HAP-1 (cell line): ENCODE measurements around the gene SLC24A3.
A peak's percentile ranks its signal among the peaks of the same experiment; 100 is the strongest.
"Not testable (repeated sequence)": the region's sequence is repeated elsewhere in the genome, so short reads cannot be mapped to it uniquely, and the experiment has no call there.

ENCODE experiments used
- DNase-seq, 2 experiments: peaks; one replicate each; pipeline ENCODE4 v3.0.0-alpha.2; 2016 to 2020; ENCODE audit warnings: low spot score in 2 of 2
- H3K27me3 ChIP-seq: fragments of 250-450 bp; sonication (Bioruptor Pico); 2 replicates; pipeline ENCODE4 v1.5.1; 2020; ENCODE audit warnings: low read depth, mild to moderate bottlenecking, moderate library complexity
- H3K36me3 ChIP-seq: fragments of 250-450 bp; sonication (Bioruptor Pico); replicated peaks from 2 replicates; pipeline ENCODE4 v1.5.1; 2020; ENCODE audit warnings: mild to moderate bottlenecking
- H3K4me1 ChIP-seq: fragments of 250-450 bp; sonication (Bioruptor Pico); 2 replicates; pipeline ENCODE4 v1.5.1; 2020; ENCODE audit warnings: mild to moderate bottlenecking
- H3K4me3 ChIP-seq: fragments of 250-450 bp; sonication (Bioruptor Pico); 2 replicates; pipeline ENCODE4 v1.5.1; 2020; ENCODE audit warnings: mild to moderate bottlenecking, moderate library complexity
- H3K9me3 ChIP-seq: fragments of 250-450 bp; sonication (Bioruptor Pico); 2 replicates; pipeline ENCODE4 v1.5.1; 2020; ENCODE audit warnings: mild to moderate bottlenecking, moderate library complexity
- in situ Hi-C: fragments of 300-500 bp; cut with MboI; formaldehyde crosslinking; loops from 3 replicates; pipeline ENCODE4 v1.14.3; 2020; ENCODE audit warnings: low sequenced_read_pairs, inconsistent platforms, mixed read lengths

Gene SLC24A3

DNA sequence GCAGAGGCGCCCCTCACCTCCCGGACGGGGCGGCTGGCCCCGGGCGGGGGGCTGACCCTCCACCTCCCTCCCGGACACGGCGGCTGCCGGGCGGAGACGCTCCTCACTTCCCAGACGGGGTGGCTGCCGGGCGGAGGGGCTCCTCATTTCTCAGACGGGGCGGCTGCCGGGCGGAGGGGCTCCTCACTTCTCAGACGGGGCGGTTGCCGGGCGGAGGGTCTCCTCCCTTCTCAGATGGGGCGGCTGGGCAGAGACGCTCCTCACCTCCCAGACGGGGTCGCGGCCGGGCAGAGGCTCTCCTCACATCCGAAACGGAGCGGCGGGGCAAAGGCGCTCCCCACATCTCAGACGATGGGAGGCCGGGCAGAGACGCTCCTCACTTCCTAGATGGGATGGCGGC is 466.1 kb downstream of the SLC24A3 start:
- in situ Hi-C loops: loop anchor here (25.0 kb wide), 1 partner anchor 309 kb away; no protein-coding TSS in a partner anchor
- H3K4me3 ChIP-seq, H3K36me3 ChIP-seq, H3K27me3 ChIP-seq, H3K9me3 ChIP-seq, DNase-seq, H3K4me1 ChIP-seq: not testable (repeated sequence)

DNA sequence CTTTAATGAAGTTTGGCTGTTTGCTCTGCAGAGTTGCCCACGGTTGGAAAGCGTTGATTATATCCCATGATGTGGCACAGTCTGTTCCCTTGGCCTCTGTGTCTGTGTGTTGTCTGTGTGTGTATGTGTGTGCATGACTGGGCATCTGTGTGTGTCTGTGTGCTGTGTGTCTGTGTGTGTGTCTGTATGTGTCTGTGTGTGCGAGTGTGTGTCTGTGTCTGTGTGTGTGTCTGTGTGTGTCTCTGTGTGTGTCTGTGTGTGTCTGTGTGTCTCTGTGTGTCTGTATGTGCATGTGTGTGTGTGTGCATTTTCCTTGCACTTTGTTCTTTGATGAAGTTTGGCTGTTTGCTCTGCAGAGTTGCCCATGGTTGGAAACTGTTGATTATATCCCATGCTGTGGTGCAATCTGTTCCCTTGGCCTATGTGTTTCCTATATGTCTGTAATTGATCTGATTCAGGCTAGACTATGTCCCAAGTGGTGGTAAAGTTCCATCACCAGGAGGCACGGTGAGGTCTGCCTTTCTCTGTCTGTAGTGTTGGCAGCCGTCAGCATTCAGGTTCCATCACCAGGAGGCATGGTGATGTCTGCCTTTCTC is 467.6 kb downstream of the SLC24A3 start:
- no peaks in the 10 kb centered on the region for H3K9me3 ChIP-seq
- no peaks in the 10 kb centered on the region for H3K36me3 ChIP-seq
- DNase-seq: no peak
- H3K4me1 ChIP-seq: no peaks in the 10 kb centered on the region
- H3K27me3 ChIP-seq: no peaks in the 10 kb centered on the region
- no peak overlapping the region for H3K4me3 ChIP-seq
- in situ Hi-C loops: loop anchor here (25.0 kb wide), 1 partner anchor 307 kb away; no protein-coding TSS in a partner anchor

DNA sequence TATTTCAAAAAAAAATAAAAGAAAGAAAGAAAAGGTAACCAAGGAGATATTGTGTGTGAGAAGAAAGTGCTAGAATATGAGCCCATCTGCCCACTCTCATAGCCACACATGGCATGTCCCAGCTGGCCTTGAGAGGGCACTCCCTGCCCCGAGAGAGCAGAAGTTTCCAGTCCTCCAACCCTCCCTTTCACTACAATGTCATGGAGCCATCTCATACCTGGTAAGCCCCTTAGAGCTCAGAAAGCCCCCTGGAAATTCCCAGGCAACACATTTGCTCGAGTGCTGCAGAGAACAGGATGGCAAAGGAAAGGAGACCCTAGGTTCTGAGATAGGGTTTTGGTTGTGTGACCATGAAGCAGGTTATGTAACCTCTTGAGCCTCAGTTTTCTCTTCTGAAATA is 469.8 kb downstream of the SLC24A3 start:
- no peak for DNase-seq
- no peaks in the 10 kb centered on the region for H3K36me3 ChIP-seq
- in situ Hi-C loops: loop anchor here (25.0 kb wide), 1 partner anchor 305 kb away; no protein-coding TSS in a partner anchor
- no peak overlapping the region for H3K4me3 ChIP-seq
- H3K9me3 ChIP-seq: no peaks in the 10 kb centered on the region
- H3K27me3 ChIP-seq: no peaks in the 10 kb centered on the region
- H3K4me1 ChIP-seq: no peaks in the 10 kb centered on the region

DNA sequence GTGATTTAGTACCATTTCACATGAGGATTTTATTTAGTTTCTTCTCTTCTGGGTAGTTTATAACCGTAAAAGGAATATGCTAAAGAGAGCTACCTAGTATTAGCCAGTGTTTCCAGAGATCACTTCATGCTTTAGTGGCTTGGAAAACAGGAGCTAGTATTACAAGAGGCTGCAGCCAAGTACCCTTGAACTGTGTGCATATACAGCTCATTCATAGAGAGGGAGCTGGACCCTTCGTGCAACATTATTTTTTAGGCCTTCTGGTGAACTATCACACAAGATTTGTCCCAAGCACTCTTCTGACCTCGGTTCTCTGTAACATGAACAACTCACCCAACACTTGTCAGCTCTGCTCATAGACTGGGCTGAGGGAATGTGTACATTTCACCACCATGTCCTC is 470.7 kb downstream of the SLC24A3 start:
- DNase-seq: no peak
- in situ Hi-C loops: loop anchor here (25.0 kb wide), 1 partner anchor 304 kb away; no protein-coding TSS in a partner anchor
- no peak overlapping the region for H3K4me3 ChIP-seq
- H3K9me3 ChIP-seq: no peaks in the 10 kb centered on the region
- no peaks in the 10 kb centered on the region for H3K4me1 ChIP-seq
- no peaks in the 10 kb centered on the region for H3K27me3 ChIP-seq
- H3K36me3 ChIP-seq: no peaks in the 10 kb centered on the region

DNA sequence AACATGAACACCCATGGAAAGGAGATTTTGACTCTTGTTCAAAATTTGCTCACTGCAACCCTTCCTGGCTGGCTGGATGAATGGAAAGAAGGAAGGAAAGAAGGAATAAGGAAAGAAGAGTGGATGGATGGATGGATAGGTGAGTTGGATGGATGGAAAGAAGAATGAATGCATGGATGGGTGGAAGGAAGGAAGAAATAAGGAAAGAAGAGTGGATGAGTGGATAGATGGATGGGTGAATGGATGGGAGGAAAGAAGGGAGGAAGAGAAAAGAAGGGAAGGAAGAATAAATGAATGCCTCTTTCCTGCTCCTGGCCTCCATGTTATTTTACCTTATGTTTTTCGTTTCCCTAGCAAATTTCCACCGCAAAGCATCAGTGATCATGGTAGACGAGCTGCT is 471.4 kb downstream of the SLC24A3 start:
- no peaks in the 10 kb centered on the region for H3K9me3 ChIP-seq
- no peaks in the 10 kb centered on the region for H3K27me3 ChIP-seq
- H3K36me3 ChIP-seq: no peaks in the 10 kb centered on the region
- DNase-seq: no peak
- H3K4me3 ChIP-seq: no peak overlapping the region
- in situ Hi-C loops: loop anchor here (25.0 kb wide), 1 partner anchor 303 kb away; no protein-coding TSS in a partner anchor
- H3K4me1 ChIP-seq: no peaks in the 10 kb centered on the region

DNA sequence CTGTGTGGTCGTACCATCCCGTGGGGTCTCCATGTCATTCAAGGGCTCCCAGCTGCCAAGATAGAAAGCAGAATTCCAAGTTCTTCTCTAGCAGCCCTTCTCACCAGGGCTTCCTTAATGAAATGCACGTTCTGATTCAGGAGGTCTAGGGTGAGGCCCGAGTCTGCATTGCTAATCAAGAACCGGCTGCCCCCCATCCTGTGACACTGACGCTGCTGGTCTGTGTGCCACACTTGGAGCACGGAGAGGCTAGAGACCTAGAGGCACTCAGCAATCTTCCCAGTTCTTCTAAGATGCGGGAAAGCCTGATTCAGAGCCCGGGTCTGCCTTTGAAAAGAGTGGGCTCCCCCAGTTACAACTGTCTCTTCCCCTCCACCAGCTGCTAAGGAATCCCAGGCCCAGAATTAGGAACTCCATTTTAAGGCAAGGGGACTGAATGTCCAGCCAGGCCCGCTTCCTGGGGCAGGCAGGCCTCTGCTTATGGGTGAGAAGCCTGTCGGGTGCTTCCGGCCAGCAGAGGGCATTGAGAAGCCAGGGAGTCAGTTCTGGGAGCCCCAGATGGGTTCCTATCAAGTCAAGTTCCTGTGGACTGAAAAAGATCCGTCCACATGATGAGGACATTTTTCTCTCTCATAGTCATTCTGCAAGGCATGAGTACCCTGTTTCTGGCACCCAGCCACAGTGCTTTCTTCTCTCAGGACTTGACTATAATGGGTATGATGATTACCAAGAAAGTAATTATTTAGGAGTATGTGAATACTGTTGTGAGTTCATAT is 475.8 kb downstream of the SLC24A3 start:
- DNase-seq: peak in 1 of 2 experiments; percentile 39
- Histone ChIP-seq H3K27me3 (no peaks in the 10 kb centered on the region), H3K9me3 (no peaks in the 10 kb centered on the region), H3K4me1 (no peaks in the 10 kb centered on the region), H3K36me3 (no peaks in the 10 kb centered on the region), H3K4me3 (no peak overlapping the region)
- in situ Hi-C loops: loop anchor here (25.0 kb wide), 1 partner anchor 299 kb away; no protein-coding TSS in a partner anchor

DNA sequence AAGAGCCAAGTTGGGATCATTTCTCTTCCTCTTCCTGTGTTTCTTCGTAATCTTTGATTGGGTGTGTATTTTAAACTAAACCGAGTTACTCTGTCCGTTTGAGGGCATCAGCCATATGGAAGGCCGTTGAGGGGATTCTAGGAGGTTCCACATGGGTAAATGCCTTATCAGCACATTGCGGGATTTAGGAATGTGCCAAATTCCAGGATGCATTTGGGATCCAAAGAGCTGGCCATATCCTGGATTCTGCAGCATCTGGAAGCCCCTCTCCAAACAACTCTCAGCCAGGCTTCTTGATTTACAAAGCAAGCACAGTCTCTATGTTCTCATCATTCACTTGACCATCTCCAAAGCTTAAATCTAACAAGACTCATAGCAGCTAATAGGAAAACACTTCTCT is 478.0 kb downstream of the SLC24A3 start:
- in situ Hi-C loops: loop anchor here (25.0 kb wide), 1 partner anchor 297 kb away; no protein-coding TSS in a partner anchor
- H3K27me3 ChIP-seq: no peaks in the 10 kb centered on the region

DNA sequence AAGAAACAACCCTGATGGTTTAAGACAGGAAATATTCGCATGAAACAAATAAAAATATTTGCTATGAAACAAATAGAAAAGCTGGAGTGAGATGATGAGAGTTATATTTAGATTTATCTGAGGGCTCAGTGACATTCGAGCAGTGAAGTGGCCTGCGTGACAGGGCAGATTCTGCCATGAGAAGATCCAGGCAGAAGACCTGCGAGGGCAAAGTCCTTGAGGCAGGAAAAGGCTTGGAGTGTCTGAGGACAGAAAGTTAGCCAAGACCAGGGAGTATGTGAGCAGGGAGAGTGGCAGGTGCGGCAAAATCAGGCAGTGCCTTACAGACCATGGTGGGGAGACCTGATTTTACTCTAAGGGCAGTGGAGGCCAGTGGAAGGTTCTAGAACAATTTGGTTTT is 478.7 kb downstream of the SLC24A3 start:
- Histone ChIP-seq H3K9me3 (no peaks in the 10 kb centered on the region), H3K4me3 (no peak overlapping the region), H3K36me3 (no peaks in the 10 kb centered on the region), H3K27me3 (no peaks in the 10 kb centered on the region), H3K4me1 (no peaks in the 10 kb centered on the region)
- no peak for DNase-seq
- in situ Hi-C loops: loop anchor here (25.0 kb wide), 1 partner anchor 296 kb away; no protein-coding TSS in a partner anchor

More for the DNA sequence above, 478.0 kb downstream of the SLC24A3 start:
- Histone ChIP-seq H3K9me3 (no peaks in the 10 kb centered on the region), H3K36me3 (no peaks in the 10 kb centered on the region), H3K4me3 (no peak overlapping the region), H3K4me1 (no peaks in the 10 kb centered on the region)
- DNase-seq: no peak

DNA sequence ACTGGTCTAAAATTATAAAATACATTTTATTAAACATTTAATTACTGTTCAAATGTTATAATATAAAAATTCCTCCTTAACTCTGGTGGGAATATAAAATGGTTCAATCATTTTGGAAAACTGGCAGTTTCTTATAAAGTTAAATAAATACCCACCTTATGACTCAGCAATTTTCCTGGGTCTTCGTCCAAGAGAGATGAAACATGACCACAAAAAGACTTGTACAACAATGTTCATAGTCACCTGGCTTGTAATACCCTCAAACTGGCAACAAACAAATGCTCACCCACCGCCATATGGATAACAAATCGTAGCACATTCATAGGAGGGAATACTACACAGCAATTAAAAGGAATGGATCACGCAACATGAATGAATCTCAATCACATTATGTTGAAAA is 479.7 kb downstream of the SLC24A3 start:
- H3K4me3 ChIP-seq: no peak overlapping the region
- DNase-seq: no peak
- H3K4me1 ChIP-seq: no peaks in the 10 kb centered on the region
- no peaks in the 10 kb centered on the region for H3K9me3 ChIP-seq
- no peaks in the 10 kb centered on the region for H3K27me3 ChIP-seq
- in situ Hi-C loops: loop anchor here (25.0 kb wide), 1 partner anchor 295 kb away; no protein-coding TSS in a partner anchor
- H3K36me3 ChIP-seq: no peaks in the 10 kb centered on the region

DNA sequence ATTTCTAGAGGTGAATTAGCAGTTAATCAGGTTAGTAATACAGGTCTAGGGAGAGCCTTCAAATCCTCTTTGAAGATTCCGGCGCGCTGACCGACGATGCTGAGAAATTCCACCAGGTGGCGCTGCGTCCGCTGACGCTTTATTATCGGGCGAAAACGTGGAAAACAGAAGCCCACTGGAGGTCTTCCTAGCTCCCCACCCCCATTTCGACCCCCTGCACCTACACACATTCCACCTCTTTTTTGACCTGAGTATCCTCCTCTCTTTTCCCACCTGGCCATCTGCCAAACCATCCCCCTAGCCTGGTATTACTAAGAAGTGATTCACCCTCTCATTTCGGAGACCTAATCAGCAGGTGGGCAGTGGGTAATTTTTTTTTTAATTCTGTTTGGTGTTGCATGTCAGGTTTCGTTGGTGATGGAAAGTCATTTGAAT is 480.3 kb downstream of the SLC24A3 start:
- Histone ChIP-seq H3K36me3 (no peaks in the 10 kb centered on the region), H3K4me1 (no peaks in the 10 kb centered on the region), H3K9me3 (no peaks in the 10 kb centered on the region), H3K4me3 (no peak overlapping the region), H3K27me3 (no peaks in the 10 kb centered on the region)
- in situ Hi-C loops: loop anchor here (25.0 kb wide), 1 partner anchor 295 kb away; no protein-coding TSS in a partner anchor
- DNase-seq: peak; percentile 13 to 74

DNA sequence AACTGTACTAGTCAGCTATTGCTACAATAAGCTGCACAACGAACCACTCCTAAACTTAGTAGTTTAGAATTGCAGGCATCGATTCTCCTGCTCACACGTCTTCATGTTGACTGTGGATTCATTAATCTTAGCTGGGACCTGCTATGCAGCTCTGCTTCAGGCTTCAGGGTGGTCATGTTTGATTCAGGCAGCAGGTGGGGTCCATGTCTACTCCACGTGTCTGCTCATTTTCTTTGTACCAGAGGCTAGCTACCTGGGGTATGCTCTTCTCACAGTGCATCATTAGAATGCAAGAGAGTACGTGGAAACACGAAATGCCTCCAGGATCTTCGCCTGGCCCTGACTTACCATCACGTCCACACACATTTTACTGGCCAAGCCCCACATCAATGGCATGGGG is 481.1 kb downstream of the SLC24A3 start:
- Histone ChIP-seq H3K36me3 (no peaks in the 10 kb centered on the region), H3K4me1 (no peaks in the 10 kb centered on the region), H3K4me3 (no peak overlapping the region), H3K9me3 (no peaks in the 10 kb centered on the region), H3K27me3 (no peaks in the 10 kb centered on the region)
- no peak for DNase-seq
- in situ Hi-C loops: loop anchor here (25.0 kb wide), 1 partner anchor 294 kb away; no protein-coding TSS in a partner anchor

DNA sequence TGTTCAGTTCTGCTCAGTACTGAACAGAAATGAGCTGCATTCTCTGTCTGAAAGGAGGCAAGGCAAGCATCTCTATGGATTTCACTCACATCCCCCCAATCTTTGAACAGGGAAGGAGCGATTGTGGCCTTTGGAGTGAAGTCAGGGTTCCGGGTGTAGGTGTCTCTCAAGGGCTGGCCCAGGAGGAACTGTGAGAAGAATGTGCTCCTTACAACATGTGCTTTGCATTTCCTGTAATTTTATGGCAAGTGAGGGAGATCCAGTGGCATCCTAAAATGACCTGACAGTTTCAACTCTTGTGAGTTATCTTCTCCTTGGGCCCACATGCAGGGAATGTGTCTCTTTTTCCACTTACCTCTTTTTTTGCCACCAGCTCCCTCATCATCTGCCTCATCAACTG is 482.6 kb downstream of the SLC24A3 start:
- Histone ChIP-seq H3K9me3 (no peaks in the 10 kb centered on the region), H3K36me3 (no peaks in the 10 kb centered on the region), H3K27me3 (no peaks in the 10 kb centered on the region), H3K4me3 (no peak overlapping the region), H3K4me1 (no peaks in the 10 kb centered on the region)
- in situ Hi-C loops: loop anchor here (25.0 kb wide), 1 partner anchor 292 kb away; no protein-coding TSS in a partner anchor
- no peak for DNase-seq

DNA sequence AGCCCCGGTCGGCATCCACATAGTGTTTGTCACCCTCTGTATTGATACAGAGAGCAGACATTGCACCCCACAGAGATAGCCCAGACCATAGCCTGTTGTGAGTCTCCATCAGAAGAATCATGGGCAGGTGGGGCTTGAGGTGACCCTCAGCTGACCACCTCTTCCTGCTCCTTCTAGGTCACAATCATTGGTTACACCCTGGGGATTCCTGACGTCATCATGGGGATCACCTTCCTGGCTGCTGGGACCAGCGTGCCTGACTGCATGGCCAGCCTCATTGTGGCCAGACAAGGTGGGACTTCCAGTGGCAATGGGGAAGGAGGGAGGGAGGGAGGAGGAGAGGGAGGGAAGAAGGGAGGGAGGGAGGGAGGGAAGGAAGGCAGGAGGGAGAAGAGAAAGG is 484.2 kb downstream of the SLC24A3 start:
- in situ Hi-C loops: loop anchor here (25.0 kb wide), 1 partner anchor 291 kb away; no protein-coding TSS in a partner anchor
- DNase-seq: no peak
- Histone ChIP-seq H3K4me3 (no peak overlapping the region), H3K36me3 (no peaks in the 10 kb centered on the region), H3K27me3 (no peaks in the 10 kb centered on the region), H3K4me1 (no peaks in the 10 kb centered on the region), H3K9me3 (no peaks in the 10 kb centered on the region)

DNA sequence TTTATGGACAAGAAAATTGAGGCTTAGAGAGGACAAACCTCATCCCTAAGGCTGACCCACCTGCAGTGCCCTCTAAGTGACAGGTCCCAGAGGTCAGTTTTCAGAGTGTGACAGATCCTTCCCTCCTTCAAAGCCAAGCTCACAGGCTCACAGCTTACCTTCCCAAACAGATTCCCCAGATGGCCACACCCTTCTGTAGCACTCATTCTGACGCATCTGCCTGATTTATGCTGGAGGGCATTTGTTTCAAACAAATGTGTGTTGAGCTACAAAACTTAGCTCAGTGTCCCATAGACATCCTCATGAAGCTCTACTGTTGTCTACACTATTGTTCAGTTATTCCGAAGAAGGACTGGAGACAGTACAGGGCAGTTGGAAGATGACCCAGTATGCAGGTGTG is 485.0 kb downstream of the SLC24A3 start:
- H3K9me3 ChIP-seq: no peaks in the 10 kb centered on the region
- H3K27me3 ChIP-seq: no peaks in the 10 kb centered on the region
- H3K4me1 ChIP-seq: no peaks in the 10 kb centered on the region
- in situ Hi-C loops: loop anchor here (25.0 kb wide), 1 partner anchor 290 kb away; no protein-coding TSS in a partner anchor
- H3K4me3 ChIP-seq: no peak overlapping the region
- H3K36me3 ChIP-seq: no peaks in the 10 kb centered on the region
- DNase-seq: no peak
